HUES64 (cell line): ENCODE results near the gene HOXA9.

ENCODE experiments used
- H3K27ac ChIP-seq: 2 replicates; pipeline ENCODE4 v1.7.0; 2013; ENCODE audit warnings: low read depth, low read length, inconsistent platforms
- H3K27me3 ChIP-seq: 2 replicates; pipeline ENCODE4 v1.6.1; 2013; ENCODE audit warnings: mild to moderate bottlenecking, low read length; ENCODE audit not compliant: insufficient read depth
- H3K36me3 ChIP-seq: 2 replicates; pipeline ENCODE4 v1.6.1; 2013; ENCODE audit warnings: mild to moderate bottlenecking, low read length; ENCODE audit not compliant: insufficient read depth
- H3K4me1 ChIP-seq: 2 replicates; pipeline ENCODE4 v1.6.1; 2013; ENCODE audit warnings: mild to moderate bottlenecking, low read length, moderate library complexity; ENCODE audit not compliant: insufficient read depth
- H3K4me3 ChIP-seq: 2 replicates; pipeline ENCODE4 v1.5.1; 2013; ENCODE audit warnings: mild to moderate bottlenecking, low read length, moderate library complexity
- H3K9ac ChIP-seq: 2 replicates; pipeline ENCODE4 v1.6.1; 2013; ENCODE audit warnings: mild to moderate bottlenecking, low read depth, low read length
- H3K9me3 ChIP-seq: 2 replicates; pipeline ENCODE4 v1.6.1; 2013; ENCODE audit warnings: low read depth, low read length; ENCODE audit not compliant: insufficient read depth
- WGBS: fragments of 150-250, 120-280 bp; methylation state at CpG from one replicate; pipeline ENCODE4 v1.1.7; 2013; ENCODE audit warnings: missing lambda C conversion rate; 5-methylcytosine and 5-hydroxymethylcytosine counted together

Gene HOXA9

GRCh38 chr7:27172315-27172774, 7.0 kb upstream of the HOXA9 start:
- no peak overlapping the region for H3K27ac ChIP-seq
- H3K36me3 ChIP-seq, result no peaks in the 10 kb centered on the region
- H3K4me3 ChIP-seq, result no peak overlapping the region
- peaks cover 3% of the 10 kb centered on the region; the same call in 1 of the 2 replicates for H3K9me3 ChIP-seq
- no peak overlapping the region for H3K9ac ChIP-seq
- peaks cover 100% of the 10 kb centered on the region for H3K27me3 ChIP-seq
- H3K4me1 ChIP-seq, result no peaks in the 10 kb centered on the region
- 6% methylated on average over 10 of the region's 10 CpGs for WGBS

GRCh38 chr7:27171637-27172314, 6.4 kb upstream of the HOXA9 start:
- WGBS, result 6% methylated on average over 30 of the region's 30 CpGs
- Histone ChIP-seq H3K27me3 (peaks cover 100% of the 10 kb centered on the region), H3K9ac (no peak overlapping the region), H3K36me3 (no peaks in the 10 kb centered on the region), H3K27ac (no peak overlapping the region), H3K4me1 (no peaks in the 10 kb centered on the region), H3K9me3 (peaks cover 3% of the 10 kb centered on the region; the same call in 1 of the 2 replicates), H3K4me3 (no peak overlapping the region)

- no peak overlapping the region for H3K4me3 ChIP-seq
- no peaks in the 10 kb centered on the region for H3K36me3 ChIP-seq
- H3K27me3 ChIP-seq, result peaks cover 100% of the 10 kb centered on the region
- 6% methylated on average over 8 of the region's 8 CpGs for WGBS
- no peaks in the 10 kb centered on the region for H3K4me1 ChIP-seq
- peaks cover 3% of the 10 kb centered on the region; the same call in 1 of the 2 replicates for H3K9me3 ChIP-seq
- no peak overlapping the region for H3K9ac ChIP-seq
- no peak overlapping the region for H3K27ac ChIP-seq
Measured at GRCh38 chr7:27171325-27171636, 5.9 kb upstream of the HOXA9 start.

- whole genome bisulfite sequencing, result 24% methylated on average over 7 of the region's 11 CpGs
- peaks cover 100% of the 10 kb centered on the region for H3K27me3 ChIP-seq
- 0 out of 2 replicates have a peak, but pooled peaks cover 3% of the 10 kb centered on the region for H3K9me3 ChIP-seq
- H3K36me3 ChIP-seq, result no peaks in the 10 kb centered on the region
- H3K4me3 ChIP-seq, result no peak overlapping the region
- H3K4me1 ChIP-seq, result no peaks in the 10 kb centered on the region
- H3K27ac ChIP-seq, result no peak overlapping the region
- no peak overlapping the region for H3K9ac ChIP-seq
Measured at GRCh38 chr7:27170426-27171324, 5.3 kb upstream of the HOXA9 start.

- Histone ChIP-seq H3K9me3 (0 out of 2 replicates have a peak, but pooled peaks cover 8% of the 10 kb centered on the region), H3K4me1 (no peaks in the 10 kb centered on the region), H3K9ac (no peak overlapping the region), H3K4me3 (no peak overlapping the region), H3K36me3 (no peaks in the 10 kb centered on the region), H3K27me3 (peaks cover 100% of the 10 kb centered on the region), H3K27ac (no peak overlapping the region)
- WGBS, result 2% methylated on average over 38 of the region's 46 CpGs
Measured at GRCh38 chr7:27169658-27170425, 4.5 kb upstream of the HOXA9 start.

- H3K9ac ChIP-seq, result no peak overlapping the region
- no peaks in the 10 kb centered on the region for H3K4me1 ChIP-seq
- peaks cover 100% of the 10 kb centered on the region for H3K27me3 ChIP-seq
- WGBS, result 8% methylated on average over 25 of the region's 25 CpGs
- 0 out of 2 replicates have a peak, but pooled peaks cover 8% of the 10 kb centered on the region for H3K9me3 ChIP-seq
- H3K4me3 ChIP-seq, result no peak overlapping the region
- no peaks in the 10 kb centered on the region for H3K36me3 ChIP-seq
- H3K27ac ChIP-seq, result no peak overlapping the region
Measured at GRCh38 chr7:27168265-27168947, 3.1 kb upstream of the HOXA9 start.

- no peak overlapping the region for H3K27ac ChIP-seq
- WGBS, result 20% methylated on average over 4 of the region's 4 CpGs
- no peaks in the 10 kb centered on the region for H3K36me3 ChIP-seq
- no peak overlapping the region for H3K4me3 ChIP-seq
- 0 out of 2 replicates have a peak, but pooled peaks cover 8% of the 10 kb centered on the region for H3K9me3 ChIP-seq
- H3K4me1 ChIP-seq, result no peaks in the 10 kb centered on the region
- H3K27me3 ChIP-seq, result peaks cover 100% of the 10 kb centered on the region
- no peak overlapping the region for H3K9ac ChIP-seq
Measured at GRCh38 chr7:27167916-27168264, 2.6 kb upstream of the HOXA9 start.

- peaks cover 100% of the 10 kb centered on the region for H3K27me3 ChIP-seq
- WGBS, result 5% methylated on average over 50 of the region's 50 CpGs
- no peaks in the 10 kb centered on the region for H3K4me1 ChIP-seq
- no peak overlapping the region for H3K27ac ChIP-seq
- no peaks in the 10 kb centered on the region for H3K36me3 ChIP-seq
- H3K9ac ChIP-seq, result no peak overlapping the region
- H3K9me3 ChIP-seq, result 0 out of 2 replicates have a peak, but pooled peaks cover 8% of the 10 kb centered on the region
- H3K4me3 ChIP-seq, result no peak overlapping the region
Measured at GRCh38 chr7:27166531-27167505, 1.5 kb upstream of the HOXA9 start.

GRCh38 chr7:27165996-27166530, 726 bp upstream of the HOXA9 start:
- 0 out of 2 replicates have a peak, but pooled peaks cover 5% of the 10 kb centered on the region for H3K9me3 ChIP-seq
- H3K4me1 ChIP-seq, result no peaks in the 10 kb centered on the region
- H3K27me3 ChIP-seq, result peaks cover 100% of the 10 kb centered on the region
- H3K36me3 ChIP-seq, result no peaks in the 10 kb centered on the region
- H3K4me3 ChIP-seq, result no peak overlapping the region
- no peak overlapping the region for H3K9ac ChIP-seq
- no peak overlapping the region for H3K27ac ChIP-seq
- WGBS, result 8% methylated on average over 46 of the region's 46 CpGs
